ENCODE measurements around the gene WDFY2.

The WDFY2 gene

DNA sequence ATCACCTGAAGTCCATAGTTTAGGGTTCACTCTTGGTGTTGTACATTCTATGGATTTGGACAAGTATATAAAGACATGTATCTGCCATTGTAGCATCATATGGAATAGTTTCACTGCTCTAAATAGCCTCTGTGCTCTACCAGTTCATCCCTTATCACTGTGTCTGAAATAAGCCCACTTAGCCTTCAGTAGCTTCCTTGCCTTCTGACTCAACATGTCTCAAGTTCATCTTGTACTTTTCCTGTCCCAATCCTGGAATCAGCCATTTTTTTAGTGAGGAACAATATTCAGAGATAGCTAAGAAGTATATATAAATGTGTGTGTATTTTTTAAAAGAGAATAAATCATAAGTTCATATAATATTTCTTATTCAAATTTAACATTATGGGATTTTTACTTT, 140.5 kb downstream of the WDFY2 start:
- intact Hi-C loops (cut with DNase I; ENCODE audit: low total_unique reads): loop anchor here (10.0 kb wide), 1 partner anchor 140 kb away; the partner anchor contains the start of gene WDFY2
- Histone ChIP-seq H3K4me1 (peaks cover 0 to 77% (median 33%) of the 10 kb centered on the region in 4 donors), H3K9me3 (no peaks in the 10 kb centered on the region)

DNA sequence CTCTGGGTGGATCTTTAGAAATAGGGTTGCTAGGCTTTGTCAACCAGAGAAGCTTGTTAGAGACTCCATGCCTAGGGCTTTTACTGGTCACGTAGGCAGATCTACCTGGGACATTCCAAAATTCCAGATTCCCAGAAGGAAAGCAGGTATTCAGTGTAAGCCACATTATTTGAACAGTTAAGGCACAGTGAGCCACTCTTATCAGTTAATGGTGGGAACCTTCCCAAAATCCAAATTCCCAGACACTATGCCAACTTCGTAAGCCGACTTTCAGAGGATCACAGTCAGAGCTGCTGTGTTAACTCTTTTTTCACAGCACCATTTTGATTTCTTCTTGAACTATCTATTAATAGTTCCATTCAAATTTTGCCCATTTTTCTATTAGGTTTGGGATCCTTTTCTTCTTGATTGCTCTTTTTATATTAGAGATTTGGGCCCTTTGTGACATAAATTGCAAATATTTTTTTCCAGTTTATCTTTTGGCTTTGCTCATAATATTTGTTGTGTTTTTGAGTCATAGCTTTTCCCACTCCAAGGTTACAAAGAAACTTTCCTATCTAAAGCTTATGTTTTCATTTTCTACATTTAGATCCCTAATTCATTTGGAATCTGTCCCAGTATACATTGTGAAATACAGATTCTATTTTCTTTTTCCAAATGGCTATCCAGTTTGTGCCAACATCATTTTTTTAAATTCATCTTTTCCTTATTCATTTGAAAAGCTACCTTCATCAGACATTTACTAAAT, 142.4 kb downstream of the WDFY2 start:
- TF ChIP-seq, protein P1, sequence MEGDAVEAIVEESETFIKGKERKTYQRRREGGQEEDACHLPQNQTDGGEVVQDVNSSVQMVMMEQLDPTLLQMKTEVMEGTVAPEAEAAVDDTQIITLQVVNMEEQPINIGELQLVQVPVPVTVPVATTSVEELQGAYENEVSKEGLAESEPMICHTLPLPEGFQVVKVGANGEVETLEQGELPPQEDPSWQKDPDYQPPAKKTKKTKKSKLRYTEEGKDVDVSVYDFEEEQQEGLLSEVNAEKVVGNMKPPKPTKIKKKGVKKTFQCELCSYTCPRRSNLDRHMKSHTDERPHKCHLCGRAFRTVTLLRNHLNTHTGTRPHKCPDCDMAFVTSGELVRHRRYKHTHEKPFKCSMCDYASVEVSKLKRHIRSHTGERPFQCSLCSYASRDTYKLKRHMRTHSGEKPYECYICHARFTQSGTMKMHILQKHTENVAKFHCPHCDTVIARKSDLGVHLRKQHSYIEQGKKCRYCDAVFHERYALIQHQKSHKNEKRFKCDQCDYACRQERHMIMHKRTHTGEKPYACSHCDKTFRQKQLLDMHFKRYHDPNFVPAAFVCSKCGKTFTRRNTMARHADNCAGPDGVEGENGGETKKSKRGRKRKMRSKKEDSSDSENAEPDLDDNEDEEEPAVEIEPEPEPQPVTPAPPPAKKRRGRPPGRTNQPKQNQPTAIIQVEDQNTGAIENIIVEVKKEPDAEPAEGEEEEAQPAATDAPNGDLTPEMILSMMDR (IDR thresholded peaks at IDR 0.05): no peak
- H3K36me3 ChIP-seq: no peaks in the 10 kb centered on the region
- peaks cover 0 to 91% (median 45%) of the 10 kb centered on the region in 4 donors for H3K4me1 ChIP-seq
- no peaks in the 10 kb centered on the region for H3K9me3 ChIP-seq
- intact Hi-C loops (cut with DNase I; ENCODE audit: low total_unique reads): loop anchor here (10.0 kb wide), 1 partner anchor 142 kb away; the partner anchor contains the start of gene WDFY2
- no peaks in the 10 kb centered on the region for H3K27me3 ChIP-seq
- no peak for DNase-seq
- peak overlapping the region; percentile 50 to 70 for H3K27ac ChIP-seq
- H3K4me3 ChIP-seq: no peak overlapping the region

More for the DNA sequence above, 140.5 kb downstream of the WDFY2 start:
- DNase-seq: no peak
- Histone ChIP-seq H3K36me3 (no peaks in the 10 kb centered on the region), H3K4me3 (no peak overlapping the region), H3K27ac (no peak overlapping the region), H3K27me3 (no peaks in the 10 kb centered on the region)
- TF ChIP-seq, protein P1 (IDR thresholded peaks at IDR 0.05): no peak

DNA sequence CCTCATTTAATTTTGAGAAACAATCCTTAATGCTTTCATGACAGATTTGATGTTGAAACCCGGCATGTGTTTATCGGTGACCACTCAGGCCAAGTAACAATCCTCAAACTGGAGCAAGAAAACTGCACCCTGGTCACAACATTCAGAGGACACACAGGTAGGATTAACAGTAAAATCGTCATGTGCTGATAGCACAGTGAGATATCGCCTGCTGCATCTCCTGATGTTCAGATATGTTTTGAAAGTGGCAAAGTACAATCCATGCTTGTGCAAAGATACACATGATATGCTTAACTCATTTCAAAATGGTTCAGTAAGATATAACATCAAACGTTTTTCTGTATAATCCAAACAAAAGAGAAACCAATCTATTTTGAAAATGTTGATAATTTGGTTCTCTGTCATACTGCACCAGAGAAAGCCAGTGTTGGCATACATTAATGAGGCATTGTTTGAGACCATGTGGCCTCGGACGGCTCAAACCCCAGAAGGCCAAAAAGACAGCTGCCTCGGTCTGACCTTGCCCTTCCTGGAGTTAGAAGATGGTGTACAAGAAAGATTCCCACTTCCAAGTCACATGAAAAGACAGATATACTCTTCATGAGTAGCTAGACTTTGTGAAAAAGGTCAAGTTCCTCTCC, 143.5 kb downstream of the WDFY2 start:
- TF ChIP-seq, protein P1 (IDR thresholded peaks at IDR 0.05): no peak
- no peaks in the 10 kb centered on the region for H3K36me3 ChIP-seq
- no peaks in the 10 kb centered on the region for H3K9me3 ChIP-seq
- H3K4me3 ChIP-seq: no peak overlapping the region
- H3K27me3 ChIP-seq: no peaks in the 10 kb centered on the region
- intact Hi-C loops (cut with DNase I; ENCODE audit: low total_unique reads): loop anchor here (10.0 kb wide), 1 partner anchor 143 kb away; the partner anchor contains the start of gene WDFY2
- peaks cover 0 to 88% (median 46%) of the 10 kb centered on the region in 4 donors for H3K4me1 ChIP-seq
- no peak for DNase-seq
- peak overlapping the region; percentile 50 to 70 for H3K27ac ChIP-seq

DNA sequence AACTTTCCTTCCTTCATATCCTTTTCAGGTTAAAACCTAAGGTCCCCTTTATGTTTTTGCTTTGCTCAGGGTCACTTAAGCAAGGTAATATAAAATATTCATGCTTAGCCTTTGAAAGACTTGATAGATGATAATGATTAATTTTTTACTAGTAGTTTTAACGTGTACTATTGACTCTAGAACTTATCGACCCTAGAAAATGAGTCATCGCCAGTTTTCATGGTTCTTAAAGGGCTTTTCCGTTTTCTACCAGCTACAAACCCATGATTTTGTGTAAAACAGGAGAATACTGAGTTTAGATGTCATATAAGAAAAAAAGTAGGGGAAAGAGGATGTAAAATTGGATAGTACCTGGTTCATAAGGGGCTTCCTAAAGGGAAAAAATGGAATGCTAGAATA, 144.0 kb downstream of the WDFY2 start:
- intact Hi-C loops (cut with DNase I; ENCODE audit: low total_unique reads): loop anchor here (10.0 kb wide), 1 partner anchor 143 kb away; the partner anchor contains the start of gene WDFY2
- Histone ChIP-seq H3K36me3 (no peaks in the 10 kb centered on the region), H3K27ac (no peak overlapping the region), H3K4me1 (peaks cover 0 to 82% (median 46%) of the 10 kb centered on the region in 4 donors), H3K4me3 (no peak overlapping the region), H3K27me3 (no peaks in the 10 kb centered on the region), H3K9me3 (no peaks in the 10 kb centered on the region)
- TF ChIP-seq, protein P1 (IDR thresholded peaks at IDR 0.05): no peak
- DNase-seq: no peak

DNA sequence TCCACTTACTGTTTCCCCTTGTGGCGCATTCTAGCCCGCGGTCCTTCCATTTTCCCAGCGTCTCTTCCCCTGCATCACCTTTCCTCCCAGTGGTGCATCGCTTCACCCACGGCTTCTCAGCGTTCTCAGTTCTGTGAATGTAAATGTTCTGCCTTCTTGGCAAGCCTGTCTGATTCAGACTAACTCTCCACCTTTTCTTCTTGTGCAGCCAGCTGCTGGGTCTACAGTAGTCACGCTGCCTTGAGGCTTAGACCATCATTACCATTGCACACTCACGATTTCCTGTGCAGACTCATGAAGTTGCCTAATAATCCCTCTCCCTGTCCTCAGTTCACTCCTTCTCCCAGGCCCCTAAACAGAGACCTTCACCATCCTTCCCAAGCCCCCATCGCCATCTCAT, 144.7 kb downstream of the WDFY2 start:
- intact Hi-C loops (cut with DNase I; ENCODE audit: low total_unique reads): loop anchor here (10.0 kb wide), 1 partner anchor 144 kb away; the partner anchor contains the start of gene WDFY2

More for the DNA sequence above, 144.7 kb downstream of the WDFY2 start:
- peak overlapping the region; percentile 85 to 90 for H3K27ac ChIP-seq
- no peaks in the 10 kb centered on the region for H3K36me3 ChIP-seq
- H3K27me3 ChIP-seq: no peaks in the 10 kb centered on the region
- no peaks in the 10 kb centered on the region for H3K9me3 ChIP-seq
- no peak overlapping the region for H3K4me3 ChIP-seq
- no peak for DNase-seq
- peaks cover 0 to 75% (median 45%) of the 10 kb centered on the region in 4 donors for H3K4me1 ChIP-seq
- TF ChIP-seq, protein P1 (IDR thresholded peaks at IDR 0.05): no peak

Data from tibial artery (tissue), 4 donors.